Keratinocyte (primary cell): Measurements from ENCODE around the gene UBE2N. TPM values are rescaled to one million over a fixed set of nuclear protein-coding genes. Genes with fewer than 3 reads are reported as not detected.

Experiments
- DNase-seq: peaks from one replicate; pipeline ENCODE4 v3.0.0-alpha.2; 2011; ENCODE audit warnings: low read depth, missing footprints, low spot score
- FAIRE-seq: peaks from 2 replicates; lab custom pipeline; 2011; peaks lifted over from hg19 to GRCh38; lab: Jason Lieb, UNC
- H2AFZ ChIP-seq: 2 replicates; pipeline ENCODE4 v1.6.0; 2012; ENCODE audit warnings: low read length, control low read depth, inconsistent platforms; ENCODE audit not compliant: control insufficient read depth
- H3K27ac ChIP-seq: 2 replicates; pipeline ENCODE4 v1.5.1; 2011; ENCODE audit warnings: low read length; ENCODE audit not compliant: control insufficient read depth, insufficient read depth
- H3K27me3 ChIP-seq: 3 replicates; pipeline ENCODE4 v1.6.0; 2011; ENCODE audit warnings: low read length; ENCODE audit not compliant: control insufficient read depth, insufficient read depth; ENCODE audit errors: extremely low read depth
- H3K36me3 ChIP-seq, 2 experiments: 2 replicates in 1 of 2; 3 replicates in 1 of 2; pipeline ENCODE4 v1.5.1; 2011; ENCODE audit warnings: low read length in 2 of 2, mild to moderate bottlenecking in 1 of 2; ENCODE audit not compliant: control insufficient read depth in 2 of 2, insufficient read depth in 2 of 2; ENCODE audit errors: extremely low read depth in 1 of 2
- H3K4me1 ChIP-seq: 3 replicates; pipeline ENCODE4 v1.5.1; 2011; ENCODE audit warnings: low read length; ENCODE audit not compliant: control insufficient read depth, insufficient read depth; ENCODE audit errors: extremely low read depth
- H3K4me2 ChIP-seq: 3 replicates; pipeline ENCODE4 v1.6.0; 2011; ENCODE audit warnings: low read depth, low read length; ENCODE audit not compliant: control insufficient read depth, insufficient read depth; ENCODE audit errors: extremely low read depth
- H3K4me3 ChIP-seq, 3 experiments: fragments of 200-600 bp in 1 of 3; sonication (generic) in 1 of 3; 2 replicates in 2 of 3; 3 replicates in 1 of 3; pipeline ENCODE4 v1.5.1; 2011 to 2016; ENCODE audit warnings: low read length in 3 of 3, mild to moderate bottlenecking in 3 of 3, control low read depth in 2 of 3, inconsistent platforms in 1 of 3, low read depth in 1 of 3, mixed read lengths in 1 of 3, mixed run types in 1 of 3, moderate library complexity in 1 of 3; ENCODE audit not compliant: control insufficient read depth in 2 of 3, insufficient read depth in 2 of 3; ENCODE audit errors: extremely low read depth in 1 of 3
- H3K79me2 ChIP-seq: 2 replicates; pipeline ENCODE4 v1.6.0; 2012; ENCODE audit warnings: low read length; ENCODE audit not compliant: control insufficient read depth, insufficient read depth
- H3K9ac ChIP-seq: 3 replicates; pipeline ENCODE4 v1.6.0; 2011; ENCODE audit warnings: low read length; ENCODE audit not compliant: control insufficient read depth, insufficient read depth; ENCODE audit errors: extremely low read depth
- H3K9me1 ChIP-seq: 3 replicates; pipeline ENCODE4 v1.6.0; 2011; ENCODE audit warnings: low read length; ENCODE audit not compliant: control insufficient read depth, insufficient read depth; ENCODE audit errors: extremely low read depth
- H3K9me3 ChIP-seq: 2 replicates; pipeline ENCODE4 v1.5.1; 2012; ENCODE audit warnings: low read depth, low read length; ENCODE audit not compliant: control insufficient read depth
- H4K20me1 ChIP-seq: 3 replicates; pipeline ENCODE4 v1.6.0; 2011; ENCODE audit warnings: low read length; ENCODE audit not compliant: control insufficient read depth, insufficient read depth; ENCODE audit errors: extremely low read depth
- EZH2 ChIP-seq: IDR thresholded peaks from one replicate; pipeline ENCODE4 v1.6.1; 2012; ENCODE audit warnings: inconsistent platforms, mild to moderate bottlenecking, low read length, moderate library complexity
- dilution Hi-C: fragments of 300-500 bp; cut with MboI; formaldehyde crosslinking; loops from one replicate; pipeline ENCODE4 v1.7.0; 2020; ENCODE audit warnings: low sequenced_read_pairs; ENCODE audit not compliant: extremely low pct_ligation_motif_present
- polyA plus RNA-seq, 5 experiments: library from polyadenylated mRNA; depleted of rRNA in 3 of 5; stranded (reverse) in 3 of 5; stranded (forward) in 1 of 5; unstranded in 1 of 5; fragments of >200 nt; gene quantifications; 1 replicate in 1 of 5; 2 replicates in 3 of 5; 3 replicates in 1 of 5; pipeline versions ENCODE4 v1.2.1 to v1.2.3, GENCODE V29; 2011 to 2012; ENCODE audit warnings: missing spikeins in 2 of 5, low read depth in 1 of 5, low replicate concordance in 1 of 5
- TF ChIP-seq, protein P1 (sequence below), 3 experiments: IDR thresholded peaks in 1 of 3; conservative IDR thresholded peaks in 1 of 3; optimal IDR thresholded peaks in 1 of 3; 2 replicates in 2 of 3; 3 replicates in 1 of 3; pipeline versions ENCODE3 to v1.5.1; 2011; ENCODE audit warnings: low read length in 3 of 3, mild to moderate bottlenecking in 3 of 3, moderate library complexity in 2 of 3, control low read depth in 1 of 3, inconsistent platforms in 1 of 3; ENCODE audit not compliant: insufficient read depth in 2 of 3; ENCODE audit errors: extremely low read depth in 1 of 3

Gene UBE2N
- polyA plus RNA-seq, 1 donor (not counting 4 experiments of a cell fraction or from before 2014, with no cell fraction given) = 218 TPM

DNA sequence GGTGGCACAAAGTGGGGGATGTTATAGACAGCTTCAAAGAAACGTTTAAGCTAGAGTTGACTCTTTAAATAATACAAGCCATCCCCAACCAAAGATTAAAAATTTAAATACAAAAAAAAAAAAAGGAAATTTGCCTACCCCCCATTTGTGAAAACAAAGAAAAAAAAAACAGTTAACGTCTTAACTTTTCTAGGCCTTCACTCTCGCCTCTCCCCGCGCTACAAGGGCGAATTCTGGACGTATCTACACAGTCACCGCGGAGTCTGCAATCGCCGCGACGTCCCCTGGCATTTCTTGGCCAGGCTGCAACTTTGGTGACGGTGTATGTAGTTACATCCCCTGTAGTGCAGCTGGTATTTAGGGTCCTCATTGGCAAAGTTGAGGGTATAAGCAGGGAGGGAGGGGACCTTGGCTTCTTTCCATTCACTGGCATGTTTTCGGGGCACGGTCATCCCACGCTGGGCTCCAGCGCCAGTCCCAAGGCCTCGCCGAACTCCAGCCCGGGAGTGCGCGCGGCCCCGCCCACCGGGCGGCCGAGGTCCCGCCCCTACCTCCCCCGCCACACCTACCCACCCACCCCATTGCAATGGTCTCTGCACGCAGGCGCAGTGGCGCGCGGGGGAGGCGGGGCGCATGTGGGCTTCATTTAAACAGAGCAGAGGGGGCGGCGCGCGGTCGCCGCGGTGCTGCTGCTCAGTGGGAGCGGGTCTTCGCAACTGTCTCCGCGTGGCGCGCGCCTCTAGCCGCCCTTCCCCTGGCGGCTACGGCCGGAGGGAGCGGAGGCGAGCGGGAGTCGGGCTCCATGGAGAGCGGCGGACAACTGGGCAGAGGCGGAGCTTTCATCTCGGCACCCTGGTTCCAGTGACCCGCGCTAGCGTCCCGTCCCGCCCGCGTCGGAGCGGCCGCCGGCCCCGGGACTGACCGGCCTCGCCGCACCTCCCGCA, 64.2 kb downstream of the UBE2N start, which contains the start of gene NUDT4:
NUDT4 (plus strand) TSS at position 674 of the 944 bp plus-strand sequence. CDS start 398 bp downstream, outside the sequence.
- H3K9me1 ChIP-seq = no peaks in the 10 kb centered on the region
- no peaks in the 10 kb centered on the region for H3K27me3 ChIP-seq
- H4K20me1 ChIP-seq = peaks cover 7% of the 10 kb centered on the region
- peak; percentile 59 for DNase-seq
- H3K9ac ChIP-seq = peak within 1 kb of the TSS; percentile 86
- H3K27ac ChIP-seq = peak within 1 kb of the TSS; percentile 86
- peak within 1 kb of the TSS; percentile 100 for H2AFZ ChIP-seq
- H3K9me3 ChIP-seq = no peaks in the 10 kb centered on the region
- H3K79me2 ChIP-seq = peaks cover 43% of the 10 kb centered on the region
- dilution Hi-C loops = no loop called here
- TF ChIP-seq, protein P1, sequence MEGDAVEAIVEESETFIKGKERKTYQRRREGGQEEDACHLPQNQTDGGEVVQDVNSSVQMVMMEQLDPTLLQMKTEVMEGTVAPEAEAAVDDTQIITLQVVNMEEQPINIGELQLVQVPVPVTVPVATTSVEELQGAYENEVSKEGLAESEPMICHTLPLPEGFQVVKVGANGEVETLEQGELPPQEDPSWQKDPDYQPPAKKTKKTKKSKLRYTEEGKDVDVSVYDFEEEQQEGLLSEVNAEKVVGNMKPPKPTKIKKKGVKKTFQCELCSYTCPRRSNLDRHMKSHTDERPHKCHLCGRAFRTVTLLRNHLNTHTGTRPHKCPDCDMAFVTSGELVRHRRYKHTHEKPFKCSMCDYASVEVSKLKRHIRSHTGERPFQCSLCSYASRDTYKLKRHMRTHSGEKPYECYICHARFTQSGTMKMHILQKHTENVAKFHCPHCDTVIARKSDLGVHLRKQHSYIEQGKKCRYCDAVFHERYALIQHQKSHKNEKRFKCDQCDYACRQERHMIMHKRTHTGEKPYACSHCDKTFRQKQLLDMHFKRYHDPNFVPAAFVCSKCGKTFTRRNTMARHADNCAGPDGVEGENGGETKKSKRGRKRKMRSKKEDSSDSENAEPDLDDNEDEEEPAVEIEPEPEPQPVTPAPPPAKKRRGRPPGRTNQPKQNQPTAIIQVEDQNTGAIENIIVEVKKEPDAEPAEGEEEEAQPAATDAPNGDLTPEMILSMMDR (optimal IDR thresholded peaks at IDR 0.05 in 1 of 3, IDR thresholded peaks at IDR 0.05 in 1 of 3, conservative IDR thresholded peaks at IDR 0.05 in 1 of 3; ENCODE audit: extremely low read depth in 1 of 3, insufficient read depth in 2 of 3, low read length in 3 of 3) = no peak
- no peak for TF ChIP-seq EZH2
- peak within 1 kb of the TSS; percentile 62 to 94 (median 87) for H3K4me3 ChIP-seq
- no peak for FAIRE-seq
- peaks cover 18% of the 10 kb centered on the region for H3K4me1 ChIP-seq
- peak within 1 kb of the TSS; percentile 94 for H3K4me2 ChIP-seq
- H3K36me3 ChIP-seq = no peaks in the 10 kb centered on the region

DNA sequence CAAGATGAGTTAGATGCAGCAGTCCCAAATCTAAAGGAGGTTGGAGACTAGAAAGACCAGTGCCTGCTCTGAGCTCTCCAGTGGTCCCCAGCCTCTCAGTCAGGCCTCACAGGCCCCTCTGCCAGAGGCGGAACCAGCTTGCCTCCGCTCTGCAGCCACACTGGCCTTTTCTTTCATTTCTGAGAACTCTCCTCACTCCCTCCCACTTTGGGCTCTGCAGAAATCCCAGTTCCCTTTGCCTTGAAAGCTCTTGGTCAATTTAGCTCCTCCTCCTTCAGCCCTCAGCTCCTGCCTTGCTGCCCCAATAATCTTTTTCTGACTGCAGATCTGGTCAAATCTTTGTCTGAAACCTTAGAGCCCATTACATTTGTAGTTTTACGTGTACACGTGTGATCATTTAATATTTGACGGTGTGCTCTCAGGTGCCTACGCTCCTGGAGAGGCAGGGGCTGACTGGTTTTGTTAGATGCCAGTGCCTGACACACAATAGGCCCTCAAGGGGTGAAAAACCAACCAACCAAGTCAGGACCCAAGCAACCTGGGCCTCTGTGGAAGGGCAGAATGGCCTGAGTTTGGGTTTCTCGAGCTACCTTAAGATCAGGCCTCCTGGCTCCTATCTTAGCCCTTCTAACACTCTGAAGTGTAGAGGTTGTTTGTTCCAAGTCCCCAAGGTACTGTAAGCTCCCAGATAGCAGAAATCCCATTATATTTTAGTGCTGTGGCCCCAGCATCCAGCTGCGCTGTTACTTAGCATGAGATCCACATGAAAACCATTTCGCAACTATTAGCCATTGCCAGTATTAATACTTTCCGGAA, 65.1 kb downstream of the UBE2N start:
- Histone ChIP-seq H3K4me2 (peak overlapping the region; percentile 94), H3K27me3 (no peaks in the 10 kb centered on the region), H3K27ac (no peak overlapping the region), H2AFZ (peak overlapping the region; percentile 12), H3K9ac (peak overlapping the region; percentile 76), H3K4me3 (peak overlapping the region in 2 of 3 experiments; percentile 70 to 85), H3K9me3 (no peaks in the 10 kb centered on the region), H3K36me3 (no peaks in the 10 kb centered on the region), H3K4me1 (peaks cover 16% of the 10 kb centered on the region), H4K20me1 (peaks cover 5% of the 10 kb centered on the region), H3K79me2 (peaks cover 34% of the 10 kb centered on the region), H3K9me1 (no peaks in the 10 kb centered on the region)
- no peak for FAIRE-seq
- no peak for DNase-seq
- dilution Hi-C loops = no loop called here
- TF ChIP-seq, protein P1 (optimal IDR thresholded peaks at IDR 0.05 in 1 of 3, IDR thresholded peaks at IDR 0.05 in 1 of 3, conservative IDR thresholded peaks at IDR 0.05 in 1 of 3; ENCODE audit: extremely low read depth in 1 of 3, insufficient read depth in 2 of 3, low read length in 3 of 3) = no peak
- no peak for TF ChIP-seq EZH2
